NCI-H526 treated with DMSO at 0.1 percent for 48 hours (cell line): Measurements from ENCODE around the gene ADPRH.
"Not testable (repeated sequence)": the region's sequence is repeated elsewhere in the genome, so short reads cannot be mapped to it uniquely, and the experiment has no call there.

Experiments used
- DNase-seq: peaks from one replicate; lab custom pipeline; 2025; lab: John Stamatoyannopoulos, UW

ADPRH gene

GRCh38 chr3:119559441-119559963 is 19.8 kb upstream of the ADPRH start, which contains the start of gene CD80:
Gene CD80, minus strand, starts transcription at chr3:119559614. Its CDS starts 1,886 bp downstream, at chr3:119557728.
- DNase-seq, result no peak

GRCh38 chr3:119560160-119560559 is 19.1 kb upstream of the ADPRH start:
- DNase-seq, result no peak

GRCh38 chr3:119562307-119562961 is 16.9 kb upstream of the ADPRH start:
- no peak for DNase-seq

- DNase-seq, result not testable (repeated sequence)
Observed at GRCh38 chr3:119563334-119563733, 16.0 kb upstream of the ADPRH start.

GRCh38 chr3:119569156-119569555 is 10.1 kb upstream of the ADPRH start:
- no peak for DNase-seq

GRCh38 chr3:119570229-119570628 is 9.1 kb upstream of the ADPRH start:
- DNase-seq, result no peak

- no peak for DNase-seq
Observed at GRCh38 chr3:119571230-119571629, 8.1 kb upstream of the ADPRH start.

GRCh38 chr3:119571688-119572087 is 7.6 kb upstream of the ADPRH start:
- DNase-seq, result no peak

GRCh38 chr3:119575507-119575906 is 3.8 kb upstream of the ADPRH start:
- DNase-seq, result no peak

- DNase-seq, result peak; percentile 22
Observed at GRCh38 chr3:119580067-119580760, 922 bp downstream of the ADPRH start.

GRCh38 chr3:119582178-119582577 is 2.9 kb downstream of the ADPRH start:
- DNase-seq, result no peak

- no peak for DNase-seq
Observed at GRCh38 chr3:119585208-119585607, 5.9 kb downstream of the ADPRH start.

- no peak for DNase-seq
Observed at GRCh38 chr3:119585856-119586570, 6.7 kb downstream of the ADPRH start.

- DNase-seq, result no peak
Observed at GRCh38 chr3:119586733-119587172, 7.5 kb downstream of the ADPRH start.

- no peak for DNase-seq
Observed at GRCh38 chr3:119588112-119588511, 8.8 kb downstream of the ADPRH start.

- DNase-seq, result no peak
Observed at GRCh38 chr3:119589102-119589773, 9.9 kb downstream of the ADPRH start.

GRCh38 chr3:119590706-119591105 is 11.4 kb downstream of the ADPRH start:
- no peak for DNase-seq

GRCh38 chr3:119592861-119593260 is 13.6 kb downstream of the ADPRH start:
- no peak for DNase-seq

- DNase-seq, result no peak
Observed at GRCh38 chr3:119594066-119594465, 14.8 kb downstream of the ADPRH start.

GRCh38 chr3:119594929-119595328 is 15.6 kb downstream of the ADPRH start:
- DNase-seq, result not testable (repeated sequence)

- DNase-seq, result no peak
Observed at GRCh38 chr3:119595639-119596334, 16.5 kb downstream of the ADPRH start.
